Measurements from ENCODE around the gene NUP58.
A peak's percentile ranks its signal among the peaks of the same experiment; 100 is the strongest.

NUP58 gene

DNA sequence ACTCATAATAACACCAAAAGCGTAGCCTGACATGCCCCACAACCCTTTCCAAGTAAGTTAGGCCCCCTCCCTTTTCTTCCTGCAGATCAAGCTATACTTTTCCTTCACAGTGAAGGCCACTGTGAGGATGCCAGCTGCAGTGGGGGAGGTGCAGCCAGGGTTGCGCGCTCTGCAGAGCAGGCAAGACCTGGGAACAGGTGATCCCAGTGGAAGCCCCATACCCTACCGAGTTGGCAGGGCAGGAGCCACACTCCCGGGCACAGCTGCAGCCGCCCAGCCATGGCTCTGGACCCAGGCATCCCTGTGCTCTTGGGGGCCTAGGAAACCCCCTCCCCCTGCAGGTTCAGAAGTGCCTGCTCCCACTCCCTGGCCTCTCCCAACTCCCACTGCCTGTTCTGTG is 32.9 kb upstream of the NUP58 start:
- no peak overlapping the region for H3K4me3 ChIP-seq (replicated peaks in 1 of 2; ENCODE audit: low read depth in 2 of 2, low read length in 2 of 2)
- TF ChIP-seq CTCF (IDR thresholded peaks at IDR 0.05; ENCODE audit: low read depth, low read length) = no peak
- no peak for DNase-seq (ENCODE audit: low read depth in 2 of 2)

DNA sequence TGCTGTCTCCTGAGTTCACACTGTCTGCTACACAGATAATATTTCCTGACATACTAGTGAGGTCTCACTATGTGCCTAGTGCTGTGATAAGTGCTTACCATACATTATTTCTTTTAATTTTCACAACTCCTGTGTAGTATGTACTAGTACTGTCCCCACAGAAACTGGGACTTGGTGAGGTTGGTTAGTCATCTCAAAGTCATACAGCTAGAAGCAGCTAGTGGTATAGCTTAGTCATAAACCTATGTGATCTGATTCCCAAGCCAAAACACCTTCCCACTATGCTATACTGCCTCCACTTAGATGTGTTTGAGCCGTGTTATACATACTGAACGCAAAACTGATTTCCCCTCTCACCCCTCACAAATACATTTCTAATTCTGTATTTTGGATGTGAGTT is 24.7 kb upstream of the NUP58 start:
- H3K4me3 ChIP-seq (replicated peaks in 1 of 2; ENCODE audit: low read depth in 2 of 2, low read length in 2 of 2) = no peak overlapping the region
- DNase-seq (ENCODE audit: low read depth in 2 of 2) = peak in 1 of 2 donors; percentile 45
- no peak for TF ChIP-seq CTCF (IDR thresholded peaks at IDR 0.05; ENCODE audit: low read depth, low read length)

- no peak for DNase-seq (ENCODE audit: low read depth in 2 of 2)
- no peak for TF ChIP-seq CTCF (IDR thresholded peaks at IDR 0.05; ENCODE audit: low read depth, low read length)
- no peak overlapping the region for H3K4me3 ChIP-seq (replicated peaks in 1 of 2; ENCODE audit: low read depth in 2 of 2, low read length in 2 of 2)
These were observed 21.0 kb upstream of the NUP58 start for GRCh38 chr13:25280396-25280795.

DNA sequence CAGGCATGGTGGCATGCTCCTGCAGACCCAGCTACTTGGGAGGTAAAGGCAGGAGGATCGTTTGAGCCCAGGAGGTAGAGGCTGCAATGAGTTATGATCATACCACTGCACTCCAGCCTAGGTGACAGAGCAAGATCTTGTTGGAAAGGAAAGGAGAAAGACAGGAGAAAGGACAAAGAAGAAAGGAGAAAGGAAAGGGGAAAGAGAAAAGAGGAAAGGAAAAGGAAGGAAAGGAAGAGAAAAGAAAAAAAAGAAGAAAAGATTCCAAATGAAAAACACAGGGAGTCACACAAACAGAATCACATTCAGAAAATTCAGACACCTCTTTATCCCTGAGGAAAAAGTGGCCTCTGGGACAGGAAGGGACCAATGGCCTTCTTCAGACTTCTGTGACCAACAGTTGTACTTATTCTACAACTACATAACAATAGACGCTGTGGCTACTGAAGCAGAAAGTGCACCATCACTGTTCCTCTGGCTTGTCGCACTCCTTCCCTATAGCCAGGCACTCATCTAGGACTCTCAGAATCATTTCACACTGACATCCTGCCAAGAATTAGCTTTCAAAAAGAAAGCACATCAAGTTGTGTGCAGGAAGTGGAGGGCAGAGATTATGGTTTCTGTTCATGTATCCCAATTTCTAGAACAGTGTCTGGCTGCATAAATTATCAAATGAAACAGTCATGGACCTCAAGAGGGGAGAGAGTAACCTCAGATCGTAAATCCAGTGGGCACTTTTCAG is 20.1 kb upstream of the NUP58 start:
- no peak overlapping the region for H3K4me3 ChIP-seq (replicated peaks in 1 of 2; ENCODE audit: low read depth in 2 of 2, low read length in 2 of 2)
- peak in 1 of 2 donors; percentile 17 for DNase-seq (ENCODE audit: low read depth in 2 of 2)
- TF ChIP-seq CTCF (IDR thresholded peaks at IDR 0.05; ENCODE audit: low read depth, low read length) = no peak

DNA sequence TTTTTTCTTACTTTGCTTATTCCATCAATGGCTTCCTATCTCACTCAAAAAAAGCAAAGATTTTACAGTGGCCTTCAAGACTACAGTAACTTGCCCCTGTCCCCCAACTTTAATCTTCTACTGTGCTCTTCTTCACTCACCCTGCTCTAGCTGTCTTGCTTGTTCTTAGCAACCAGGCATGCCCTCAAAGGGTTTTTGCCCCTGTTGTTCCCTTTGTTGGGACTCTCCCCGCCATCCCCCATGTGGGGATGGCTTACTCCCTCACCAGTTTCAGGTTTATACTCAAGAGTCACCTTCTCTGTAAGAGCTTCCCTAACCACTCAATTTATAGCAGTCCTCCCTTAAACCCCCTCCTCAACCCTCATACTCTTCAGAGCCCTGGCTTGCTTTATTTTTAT is 19.5 kb upstream of the NUP58 start:
- no peak for DNase-seq (ENCODE audit: low read depth in 2 of 2)
- no peak overlapping the region for H3K4me3 ChIP-seq (replicated peaks in 1 of 2; ENCODE audit: low read depth in 2 of 2, low read length in 2 of 2)
- no peak for TF ChIP-seq CTCF (IDR thresholded peaks at IDR 0.05; ENCODE audit: low read depth, low read length)

- DNase-seq (ENCODE audit: low read depth in 2 of 2) = peak; percentile 52 to 63
- peak overlapping the region; percentile 68 to 94 for H3K4me3 ChIP-seq (replicated peaks in 1 of 2; ENCODE audit: low read depth in 2 of 2, low read length in 2 of 2)
- TF ChIP-seq CTCF (IDR thresholded peaks at IDR 0.05; ENCODE audit: low read depth, low read length) = no peak
These were observed 15.0 kb upstream of the NUP58 start for GRCh38 chr13:25286308-25286968.
